ENCODE measurements around the gene NPLOC4.
"Not testable (repeated sequence)": the region's sequence is repeated elsewhere in the genome, so short reads cannot be mapped to it uniquely, and the experiment has no call there.

The NPLOC4 gene

GRCh38 chr17:81531998-81532404 is 104.9 kb downstream of the NPLOC4 start:
- DNase-seq, result not testable (repeated sequence)

DNA sequence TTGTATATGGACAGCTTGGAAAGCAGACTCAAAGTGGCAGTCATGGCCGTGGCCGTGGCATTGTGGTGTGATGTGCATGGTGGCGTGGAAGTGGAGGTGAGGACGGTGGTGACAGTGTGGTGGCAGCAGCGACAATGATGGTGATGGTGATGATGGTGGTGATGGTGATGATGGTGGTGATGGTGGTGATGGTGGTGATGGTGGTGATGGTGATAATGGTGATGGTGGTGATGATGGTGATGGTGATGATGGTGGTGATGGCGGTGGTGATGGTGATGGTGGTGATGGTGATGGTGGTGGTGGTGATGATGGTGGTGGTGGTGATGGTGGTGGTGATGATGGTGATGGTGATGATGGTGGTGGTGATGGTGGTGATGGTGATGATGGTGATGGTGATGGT is 105.9 kb downstream of the NPLOC4 start:
- DNase-seq, result not testable (repeated sequence)

DNA sequence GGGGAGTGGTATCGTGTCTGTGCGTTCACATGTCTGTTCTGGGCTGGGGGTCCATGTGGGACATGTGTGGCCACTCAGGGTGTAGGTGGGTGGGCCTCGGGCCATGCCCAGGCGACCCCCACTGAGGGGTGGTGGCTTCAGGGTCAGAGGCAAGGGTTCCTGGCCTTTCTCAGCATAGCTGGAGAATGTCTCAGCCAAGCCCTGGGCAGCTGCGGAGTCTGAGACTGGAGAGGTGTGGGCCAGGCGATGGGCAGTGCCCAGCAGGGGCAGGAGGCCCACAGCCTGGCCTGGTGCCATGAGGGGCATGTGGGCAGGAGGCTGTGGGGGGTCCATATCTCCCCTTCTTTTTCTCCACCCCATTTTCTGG is 107.5 kb downstream of the NPLOC4 start:
- no peak for DNase-seq

DNA sequence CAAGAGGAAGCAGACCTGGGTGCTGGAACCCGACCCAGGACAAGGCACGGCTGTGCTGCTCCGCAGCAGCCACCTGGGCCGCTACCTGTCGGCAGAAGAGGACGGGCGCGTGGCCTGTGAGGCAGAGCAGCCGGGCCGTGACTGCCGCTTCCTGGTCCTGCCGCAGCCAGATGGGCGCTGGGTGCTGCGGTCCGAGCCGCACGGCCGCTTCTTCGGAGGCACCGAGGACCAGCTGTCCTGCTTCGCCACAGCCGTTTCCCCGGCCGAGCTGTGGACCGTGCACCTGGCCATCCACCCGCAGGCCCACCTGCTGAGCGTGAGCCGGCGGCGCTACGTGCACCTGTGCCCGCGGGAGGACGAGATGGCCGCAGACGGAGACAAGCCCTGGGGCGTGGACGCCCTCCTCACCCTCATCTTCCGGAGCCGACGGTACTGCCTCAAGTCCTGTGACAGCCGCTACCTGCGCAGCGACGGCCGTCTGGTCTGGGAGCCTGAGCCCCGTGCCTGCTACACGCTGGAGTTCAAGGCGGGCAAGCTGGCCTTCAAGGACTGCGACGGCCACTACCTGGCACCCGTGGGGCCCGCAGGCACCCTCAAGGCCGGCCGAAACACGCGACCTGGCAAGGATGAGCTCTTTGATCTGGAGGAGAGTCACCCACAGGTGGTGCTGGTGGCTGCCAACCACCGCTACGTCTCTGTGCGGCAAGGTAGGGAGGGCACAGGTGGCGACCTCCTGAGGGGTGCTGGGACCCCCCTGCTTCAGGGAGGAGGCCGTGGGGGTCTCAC is 108.1 kb downstream of the NPLOC4 start:
- no peak for DNase-seq

- no peak for DNase-seq
These were observed 108.6 kb downstream of the NPLOC4 start for GRCh38 chr17:81528384-81528650.

GRCh38 chr17:81527591-81528383 is 109.1 kb downstream of the NPLOC4 start, which contains the start of gene FSCN2:
Gene FSCN2 (plus strand): TSS chr17:81528377. CDS start chr17:81528532, 155 bp downstream.
- DNase-seq, result no peak

DNA sequence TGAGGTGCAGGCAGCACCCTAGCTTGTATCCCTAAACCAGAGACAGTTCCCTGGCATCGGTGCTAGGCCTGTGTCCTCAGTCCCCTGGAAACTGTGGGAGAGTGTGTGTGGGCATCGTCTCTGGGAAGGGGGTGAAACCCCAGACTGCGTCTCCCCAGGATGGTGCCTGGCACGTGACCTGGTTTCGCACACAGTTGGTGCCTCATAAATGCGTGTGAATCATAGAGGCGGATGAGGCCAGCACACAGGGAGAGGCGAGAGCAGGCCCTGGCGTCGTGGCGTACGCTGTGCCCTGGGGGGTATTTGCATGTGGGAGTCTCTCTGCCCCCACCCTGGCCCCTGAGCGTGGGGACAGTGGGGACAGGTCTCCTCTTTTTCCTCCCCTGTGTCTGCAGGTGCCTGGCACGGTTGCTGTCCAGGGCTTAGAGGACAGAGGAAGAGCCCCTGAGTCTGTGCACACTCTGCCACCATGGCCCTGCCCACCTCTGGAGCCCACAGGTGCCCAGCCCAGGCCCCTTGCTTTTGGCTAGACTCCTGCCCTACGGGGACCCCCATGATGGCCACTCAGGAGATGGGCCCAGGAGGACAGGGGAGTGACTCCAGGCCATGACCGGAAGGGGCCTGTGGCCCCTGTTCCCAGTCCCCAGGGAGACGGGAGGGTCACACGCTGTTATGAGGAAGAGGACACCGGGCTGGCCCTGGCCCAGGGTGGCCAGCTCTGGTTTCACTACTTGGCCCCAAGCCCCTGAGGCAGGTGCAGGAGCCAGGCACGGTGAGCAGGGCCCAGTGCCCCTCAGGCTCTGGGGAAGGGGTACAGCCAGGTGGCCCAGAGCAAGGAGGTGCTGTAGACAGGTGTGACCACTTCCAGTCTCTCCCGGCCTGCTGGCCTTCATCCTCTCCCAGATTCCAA is 110.0 kb downstream of the NPLOC4 start:
- DNase-seq, result no peak

GRCh38 chr17:81524865-81525159 is 112.1 kb downstream of the NPLOC4 start:
- DNase-seq, result no peak

DNA sequence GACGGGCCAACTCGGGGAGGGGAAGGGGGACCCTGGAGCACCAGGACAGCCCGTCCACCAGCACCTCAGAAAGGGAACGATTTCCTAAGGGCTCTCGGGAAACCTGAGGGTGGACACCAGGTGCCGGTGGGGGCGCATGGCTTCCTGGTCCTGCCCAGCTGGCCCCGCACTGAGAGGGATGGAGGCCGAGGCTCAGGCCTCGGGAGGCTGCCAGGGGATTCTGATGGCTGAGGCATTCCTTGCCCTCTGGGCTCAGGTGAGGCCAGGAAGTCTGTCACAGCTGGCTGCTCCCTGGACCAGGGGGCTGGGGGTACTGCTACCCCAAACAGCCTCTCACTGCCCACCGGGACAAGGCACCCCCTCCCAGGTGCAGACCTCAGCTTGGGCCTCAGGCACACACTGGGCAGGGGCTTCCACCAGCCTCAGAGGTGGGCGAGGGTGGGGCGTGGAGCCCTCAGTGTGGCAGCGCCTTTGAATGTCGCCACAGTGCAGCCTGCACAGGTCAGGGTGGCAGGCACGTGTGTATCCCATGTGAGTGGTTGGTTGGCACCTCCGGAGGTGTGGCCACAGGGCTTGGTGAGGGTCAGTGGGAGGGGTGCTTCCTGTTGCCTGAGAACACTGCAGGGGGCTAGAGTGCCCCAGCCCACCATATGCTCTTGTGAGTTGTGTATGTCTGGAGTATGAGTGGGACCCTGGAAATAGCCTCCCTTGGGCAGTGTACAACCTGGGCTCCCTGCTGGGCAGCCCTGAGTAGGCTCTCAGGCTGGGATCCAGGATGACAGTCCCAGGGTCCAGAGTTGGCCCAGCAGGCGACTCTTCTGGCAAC is 112.7 kb downstream of the NPLOC4 start:
- no peak for DNase-seq

DNA sequence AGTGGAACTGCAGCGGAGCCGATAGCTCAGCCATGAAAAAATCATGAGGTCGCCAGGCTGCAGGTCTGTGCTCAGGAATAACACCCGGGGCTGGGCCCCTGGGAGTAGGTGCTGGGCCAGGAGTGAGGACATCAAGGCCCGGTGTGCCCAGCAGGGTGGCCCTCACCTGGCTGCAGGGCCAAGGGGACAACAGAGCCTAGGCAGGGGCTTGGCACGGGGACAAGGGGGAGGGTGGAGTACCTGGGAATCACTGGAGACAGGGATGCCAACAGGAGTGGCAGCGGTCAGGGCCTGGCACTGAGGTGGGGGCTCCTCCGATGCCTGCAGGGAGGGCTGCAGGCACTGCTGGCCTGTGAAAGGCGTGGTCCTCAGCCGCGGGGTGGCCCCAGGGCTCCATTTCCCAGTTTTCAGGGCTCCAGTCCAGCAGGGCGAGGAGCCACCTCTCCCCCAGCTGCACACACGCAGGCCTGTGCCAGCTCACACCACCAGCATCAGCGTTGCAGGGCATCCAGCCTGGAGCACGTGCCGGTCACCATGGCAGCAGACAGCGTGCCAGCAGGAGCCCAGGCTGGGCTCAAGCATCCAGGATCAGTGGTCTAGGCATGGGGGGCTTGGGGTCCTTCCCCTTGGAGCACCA is 113.4 kb downstream of the NPLOC4 start:
- DNase-seq, result no peak

DNA sequence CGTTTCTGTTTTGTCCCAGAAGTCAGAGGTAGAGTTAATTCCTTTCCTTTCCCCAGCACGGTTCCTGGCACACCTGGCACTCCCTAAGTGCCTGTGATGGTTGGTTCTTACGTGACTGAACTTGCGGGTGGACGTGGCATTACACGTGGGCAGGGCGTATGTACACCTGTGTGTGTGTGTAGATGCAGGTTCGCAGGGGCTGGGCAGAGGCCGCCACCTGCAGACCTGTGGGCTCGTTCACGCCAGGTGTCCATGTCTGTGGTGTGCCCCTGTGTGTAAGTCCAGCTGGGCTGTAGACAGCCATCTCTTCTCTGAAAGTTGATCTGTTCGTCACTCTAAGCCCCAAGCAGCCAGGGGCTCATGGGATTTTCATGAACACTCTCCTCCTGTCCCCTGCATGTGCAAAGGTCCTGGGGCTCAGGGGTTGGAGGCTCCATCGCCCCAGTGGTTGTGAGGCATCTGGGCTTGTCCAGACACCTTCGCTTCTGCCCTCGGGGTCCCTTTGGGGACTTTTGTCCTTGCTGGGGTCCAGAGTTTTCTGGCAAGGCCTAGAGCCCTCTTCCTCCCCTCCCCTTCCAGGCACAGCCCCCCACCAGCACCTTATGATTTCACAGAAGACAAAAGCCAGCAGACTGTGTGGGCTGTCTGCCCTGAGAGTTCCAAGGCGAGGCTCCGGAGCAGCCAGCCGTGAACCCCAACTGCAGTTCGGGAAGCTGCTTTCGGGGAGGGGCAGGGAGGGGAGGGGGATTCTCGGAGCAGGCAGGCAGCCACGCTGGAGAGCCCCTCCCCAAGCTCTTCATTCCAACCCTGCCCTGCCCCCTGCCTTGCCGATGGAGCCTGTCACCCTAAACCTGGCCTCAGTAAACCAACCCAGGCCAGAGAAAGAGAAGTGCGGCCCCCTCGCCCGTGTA is 114.2 kb downstream of the NPLOC4 start:
- no peak for DNase-seq

GRCh38 chr17:81520021-81520901 is 116.7 kb downstream of the NPLOC4 start:
- DNase-seq, result no peak

GRCh38 chr17:81519284-81520020 is 117.5 kb downstream of the NPLOC4 start:
- DNase-seq, result no peak

GRCh38 chr17:81518785-81519283 is 118.1 kb downstream of the NPLOC4 start:
- DNase-seq, result no peak

- no peak for DNase-seq
These were observed 118.7 kb downstream of the NPLOC4 start for GRCh38 chr17:81518113-81518784.

- no peak for DNase-seq
These were observed 119.4 kb downstream of the NPLOC4 start for GRCh38 chr17:81517339-81518112.

GRCh38 chr17:81517009-81517338 is 119.9 kb downstream of the NPLOC4 start:
- no peak for DNase-seq

DNA sequence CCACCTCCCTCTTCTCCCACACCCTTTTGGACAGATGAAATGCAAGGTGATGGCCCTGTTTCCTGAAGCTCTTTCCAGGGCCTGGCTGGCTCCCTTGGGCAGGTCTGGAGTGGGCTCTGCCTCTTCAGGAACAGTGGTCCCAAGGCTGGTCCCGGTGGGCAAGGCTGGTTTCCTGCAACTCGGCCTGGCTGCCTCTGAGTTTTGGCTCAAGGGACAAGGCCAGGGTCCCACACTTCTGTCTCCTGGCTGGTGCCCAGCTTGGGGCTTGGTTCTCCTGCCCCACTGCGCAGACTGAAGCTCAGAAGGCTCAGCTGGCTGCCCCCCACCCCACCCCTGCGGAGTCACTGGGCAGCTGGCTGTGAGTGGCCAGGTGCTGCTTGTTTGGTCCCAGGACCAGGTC is 120.5 kb downstream of the NPLOC4 start:
- no peak for DNase-seq

All from NK-92 treated with Interleukin-12 subunit alpha and Interleukin-12 subunit beta, amount 100 ng/mL, for 24 hours (cell line).